ENCODE results near the gene ARSI.

ARSI gene

GRCh38 chr5:150302301-150303069, at the start of gene ARSI:
Gene ARSI, minus strand, starts transcription at chr5:150302905. Its CDS starts 532 bp downstream, at chr5:150302373.
- no peak within 1 kb of the TSS for H3K27ac ChIP-seq
- no peak for TF ChIP-seq ZFX (IDR thresholded peaks at IDR 0.05)
- TF ChIP-seq CTCF (conservative IDR thresholded peaks at IDR 0.05), result no peak

GRCh38 chr5:150350524-150351344, 48.0 kb upstream of the ARSI start:
- H3K27ac ChIP-seq, result no peak overlapping the region
- TF ChIP-seq CTCF (conservative IDR thresholded peaks at IDR 0.05) (peak; percentile 85), ZFX (IDR thresholded peaks at IDR 0.05) (no peak)

GRCh38 chr5:150349681-150350275, 47.1 kb upstream of the ARSI start:
- no peak overlapping the region for H3K27ac ChIP-seq
- TF ChIP-seq ZFX (IDR thresholded peaks at IDR 0.05), result no peak
- no peak for TF ChIP-seq CTCF (conservative IDR thresholded peaks at IDR 0.05)

GRCh38 chr5:150347451-150347850, 44.7 kb upstream of the ARSI start:
- no peak for TF ChIP-seq CTCF (conservative IDR thresholded peaks at IDR 0.05)
- TF ChIP-seq ZFX (IDR thresholded peaks at IDR 0.05), result no peak
- H3K27ac ChIP-seq, result no peak overlapping the region

- no peak overlapping the region for H3K27ac ChIP-seq
These were observed 44.3 kb upstream of the ARSI start for GRCh38 chr5:150347003-150347402.

GRCh38 chr5:150346592-150346991, 43.9 kb upstream of the ARSI start:
- TF ChIP-seq ZFX (IDR thresholded peaks at IDR 0.05) (no peak), CTCF (conservative IDR thresholded peaks at IDR 0.05) (no peak)
- no peak overlapping the region for H3K27ac ChIP-seq

More at GRCh38 chr5:150347003-150347402, 44.3 kb upstream of the ARSI start:
- TF ChIP-seq ZFX (IDR thresholded peaks at IDR 0.05), result no peak

GRCh38 chr5:150345716-150346115, 43.0 kb upstream of the ARSI start:
- TF ChIP-seq ZFX (IDR thresholded peaks at IDR 0.05) (no peak), CTCF (conservative IDR thresholded peaks at IDR 0.05) (no peak)
- no peak overlapping the region for H3K27ac ChIP-seq
